HCT116 (cell line): ENCODE data around the gene ADAMTSL2. TPM values are rescaled to one million over a fixed set of nuclear protein-coding genes. Genes with fewer than 3 reads are reported as not detected.

Source experiments
- ATAC-seq: fragments of 200-7000 bp; cut with Tn5 transposase; 2 replicates; pipeline ENCODE4 v1.9.1; 2020; ENCODE audit warnings: mild to moderate bottlenecking, moderate library complexity
- BruUV-seq: library from RNA; stranded (reverse); fragments of 400-500 nt; replicated peaks from 2 replicates; lab custom pipeline; 2021; lab: Mats Ljungman, UMichigan
- CTCF ChIA-PET: fragments of 300-600 bp; sonication (Branson Sonifier 250); formaldehyde crosslinking; loops from one replicate; lab custom pipeline; 2021; ENCODE audit warnings: antibody characterized with exemption; lab: Charles Lee
- POLR2A ChIA-PET: fragments of 300-600, 350-600 bp; sonication (Branson Sonifier 250); formaldehyde crosslinking; loops from one replicate; lab custom pipeline; 2021; ENCODE audit warnings: antibody characterized with exemption; lab: Charles Lee
- RAD21 ChIA-PET, 2 experiments: fragments of 300-600 bp; sonication (Branson Sonifier 250); formaldehyde crosslinking; loops; one replicate each; lab custom pipeline; 2023; ENCODE audit warnings: low total read pairs in 2 of 2; ENCODE audit not compliant: uncharacterized antibody in 2 of 2, unreplicated experiment in 2 of 2, low non-redundant PET in 1 of 2; lab: Charles Lee
- DNase-seq: peaks from one replicate; pipeline ENCODE4 v3.0.0-alpha.2; 2010; ENCODE audit warnings: low read depth, low spot score
- H2AFZ ChIP-seq: fragments of 200-600 bp; shearing (Covaris generic), sonication (generic); 2 replicates; pipeline ENCODE4 v1.6.1; 2017; ENCODE audit warnings: low read depth, mixed run types, mixed read lengths, antibody characterized with exemption, low read length; ENCODE audit not compliant: poor library complexity, severe bottlenecking
- H3K27ac ChIP-seq: 2 replicates; pipeline ENCODE4 v1.5.1; 2012; ENCODE audit warnings: low read depth, low read length
- H3K27me3 ChIP-seq: fragments of 200-600 bp; sonication (generic); 2 replicates; pipeline ENCODE4 v1.6.1; 2016; ENCODE audit warnings: mixed run types, low read length, mixed read lengths; ENCODE audit not compliant: insufficient read depth
- H3K36me3 ChIP-seq, 2 experiments: fragments of 200-500 bp in 1 of 2; fragments of 200-600 bp in 1 of 2; sonication (Bioruptor generic) in 1 of 2; sonication (generic) in 1 of 2; 2 replicates each; pipeline versions ENCODE4 v1.5.1 to v1.6.1; 2014 to 2016; ENCODE audit warnings: low read length in 2 of 2, inconsistent platforms in 1 of 2, mixed read lengths in 1 of 2, mixed run types in 1 of 2; ENCODE audit not compliant: insufficient read depth in 2 of 2, control insufficient read depth in 1 of 2
- H3K4me1 ChIP-seq, 2 experiments: fragments of 200-600 bp in 1 of 2; sonication (generic) in 1 of 2; 2 replicates each; pipeline versions ENCODE4 v1.5.1 to v1.6.1; 2012 to 2017; ENCODE audit warnings: low read length in 2 of 2, inconsistent platforms in 1 of 2, mild to moderate bottlenecking in 1 of 2, mixed read lengths in 1 of 2, mixed run types in 1 of 2, moderate library complexity in 1 of 2; ENCODE audit not compliant: insufficient read depth in 2 of 2, control insufficient read depth in 1 of 2
- H3K4me2 ChIP-seq: fragments of 200-600 bp; sonication (generic); 2 replicates; pipeline ENCODE4 v1.6.1; 2017; ENCODE audit warnings: mixed run types, low read length, mixed read lengths
- H3K4me3 ChIP-seq, 2 experiments: fragments of 200-600 bp in 1 of 2; sonication (generic) in 1 of 2; replicated peaks in 1 of 2; 2 replicates each; pipeline ENCODE4 v1.5.1; 2011 to 2016; ENCODE audit warnings: low read length in 2 of 2, control low read depth in 1 of 2, low read depth in 1 of 2, mild to moderate bottlenecking in 1 of 2, mixed read lengths in 1 of 2, mixed run types in 1 of 2
- H3K79me2 ChIP-seq: fragments of 200-600 bp; sonication (generic); 2 replicates; pipeline ENCODE4 v1.6.1; 2017; ENCODE audit warnings: mild to moderate bottlenecking, mixed run types, low read length, moderate library complexity, mixed read lengths; ENCODE audit not compliant: insufficient read depth
- H3K9ac ChIP-seq: fragments of 200-600 bp; sonication (generic); 2 replicates; pipeline ENCODE4 v1.6.1; 2016; ENCODE audit warnings: low read length, mixed read lengths
- H3K9me2 ChIP-seq: fragments of 200-600 bp; sonication (generic), shearing (Covaris generic); 2 replicates; pipeline ENCODE4 v1.6.1; 2017; ENCODE audit warnings: mixed run types, mild to moderate bottlenecking, moderate library complexity; ENCODE audit not compliant: insufficient read depth
- H3K9me3 ChIP-seq, 2 experiments: fragments of 200-500 bp in 1 of 2; fragments of 200-600 bp in 1 of 2; sonication (Bioruptor generic) in 1 of 2; sonication (generic) in 1 of 2; 2 replicates each; pipeline ENCODE4 v1.6.1; 2014 to 2017; ENCODE audit warnings: low read length in 2 of 2, mixed read lengths in 2 of 2, inconsistent platforms in 1 of 2, low read depth in 1 of 2, mild to moderate bottlenecking in 1 of 2, mixed run types in 1 of 2, moderate library complexity in 1 of 2; ENCODE audit not compliant: control insufficient read depth in 1 of 2, insufficient read depth in 1 of 2
- H4K20me1 ChIP-seq: fragments of 200-600 bp; sonication (generic), shearing (Covaris generic); 2 replicates; pipeline ENCODE4 v1.6.1; 2017; ENCODE audit warnings: mixed run types, mild to moderate bottlenecking, moderate library complexity; ENCODE audit not compliant: insufficient read depth
- CBX3 ChIP-seq: IDR thresholded peaks from 2 replicates; pipeline ENCODE4 v1.6.1; 2012; ENCODE audit warnings: low read depth
- EGR1 ChIP-seq: IDR thresholded peaks from 2 replicates; pipeline ENCODE4 v1.6.1; 2012; ENCODE audit warnings: low read depth
- EZH2 ChIP-seq: fragments of 200-600 bp; sonication (generic); IDR thresholded peaks from 2 replicates; pipeline ENCODE4 v1.6.1; 2017; ENCODE audit warnings: antibody characterized with exemption, mixed run types
- EZH2phosphoT487 ChIP-seq: fragments of 200-600 bp; IDR thresholded peaks from 2 replicates; pipeline ENCODE4 v1.6.1; 2018; ENCODE audit warnings: antibody characterized with exemption, borderline replicate concordance
- FOSL1 ChIP-seq: IDR thresholded peaks from 2 replicates; pipeline ENCODE4 v1.6.1; 2012; ENCODE audit warnings: low read depth
- JUND ChIP-seq: IDR thresholded peaks from 2 replicates; pipeline ENCODE4 v1.6.1; 2012
- POLR2A ChIP-seq: IDR thresholded peaks from 2 replicates; pipeline ENCODE4 v1.7.0; 2011; ENCODE audit warnings: borderline replicate concordance; ENCODE audit not compliant: insufficient read depth, insufficient read length; ENCODE audit errors: extremely low read depth
- POLR2AphosphoS5 ChIP-seq: IDR thresholded peaks from 2 replicates; pipeline ENCODE4 v1.6.1; 2011; ENCODE audit warnings: mild to moderate bottlenecking, low read depth, low read length, moderate library complexity
- RAD21 ChIP-seq: IDR thresholded peaks from 2 replicates; pipeline ENCODE4 v1.6.1; 2012; ENCODE audit warnings: low read depth, mild to moderate bottlenecking
- SIN3A ChIP-seq: IDR thresholded peaks from 2 replicates; pipeline ENCODE4 v1.6.1; 2012; ENCODE audit warnings: low read depth
- TCF7L2 ChIP-seq: IDR thresholded peaks from 2 replicates; pipeline ENCODE4 v1.7.0; 2011; ENCODE audit warnings: borderline replicate concordance, inconsistent platforms; ENCODE audit not compliant: insufficient read depth, insufficient read length; ENCODE audit errors: extremely low read depth
- YY1 ChIP-seq: IDR thresholded peaks from 2 replicates; pipeline ENCODE4 v1.6.1; 2011; ENCODE audit warnings: low read length, low read depth, moderate library complexity, mild to moderate bottlenecking; ENCODE audit not compliant: insufficient replicate concordance; ENCODE audit errors: extremely low read depth
- ZFX ChIP-seq: fragments of 450-650 bp; IDR thresholded peaks from 2 replicates; pipeline ENCODE4 v1.6.1; 2017
- ZNF274 ChIP-seq: fragments of 200-500 bp; sonication (Bioruptor generic); IDR thresholded peaks from 2 replicates; pipeline ENCODE4 v1.6.1; 2014; ENCODE audit warnings: mild to moderate bottlenecking, low read depth, low read length, inconsistent platforms
- intact Hi-C: fragments of 100-400 bp; cut with micrococcal nuclease; formaldehyde crosslinking; loops from 2 replicates; pipeline ENCODE4 v1.10.0; 2022
- total RNA-seq: library from RNA; stranded (reverse); gene quantifications from one replicate; pipeline ENCODE4 v1.2.1, GENCODE V29; 2021; ENCODE audit not compliant: unreplicated experiment
- TF ChIP-seq, protein P1 (sequence below): IDR thresholded peaks from 2 replicates; pipeline ENCODE4 v1.6.1; 2012
- TF ChIP-seq, protein P2 (sequence below): IDR thresholded peaks from 2 replicates; pipeline ENCODE4 v1.6.1; 2012; ENCODE audit warnings: low read depth
- TF ChIP-seq, protein P3 (sequence below): IDR thresholded peaks from 2 replicates; pipeline ENCODE4 v1.6.1; 2012

The ADAMTSL2 gene
- total RNA-seq, 1 experiment from 2014 or later: not detected

DNA sequence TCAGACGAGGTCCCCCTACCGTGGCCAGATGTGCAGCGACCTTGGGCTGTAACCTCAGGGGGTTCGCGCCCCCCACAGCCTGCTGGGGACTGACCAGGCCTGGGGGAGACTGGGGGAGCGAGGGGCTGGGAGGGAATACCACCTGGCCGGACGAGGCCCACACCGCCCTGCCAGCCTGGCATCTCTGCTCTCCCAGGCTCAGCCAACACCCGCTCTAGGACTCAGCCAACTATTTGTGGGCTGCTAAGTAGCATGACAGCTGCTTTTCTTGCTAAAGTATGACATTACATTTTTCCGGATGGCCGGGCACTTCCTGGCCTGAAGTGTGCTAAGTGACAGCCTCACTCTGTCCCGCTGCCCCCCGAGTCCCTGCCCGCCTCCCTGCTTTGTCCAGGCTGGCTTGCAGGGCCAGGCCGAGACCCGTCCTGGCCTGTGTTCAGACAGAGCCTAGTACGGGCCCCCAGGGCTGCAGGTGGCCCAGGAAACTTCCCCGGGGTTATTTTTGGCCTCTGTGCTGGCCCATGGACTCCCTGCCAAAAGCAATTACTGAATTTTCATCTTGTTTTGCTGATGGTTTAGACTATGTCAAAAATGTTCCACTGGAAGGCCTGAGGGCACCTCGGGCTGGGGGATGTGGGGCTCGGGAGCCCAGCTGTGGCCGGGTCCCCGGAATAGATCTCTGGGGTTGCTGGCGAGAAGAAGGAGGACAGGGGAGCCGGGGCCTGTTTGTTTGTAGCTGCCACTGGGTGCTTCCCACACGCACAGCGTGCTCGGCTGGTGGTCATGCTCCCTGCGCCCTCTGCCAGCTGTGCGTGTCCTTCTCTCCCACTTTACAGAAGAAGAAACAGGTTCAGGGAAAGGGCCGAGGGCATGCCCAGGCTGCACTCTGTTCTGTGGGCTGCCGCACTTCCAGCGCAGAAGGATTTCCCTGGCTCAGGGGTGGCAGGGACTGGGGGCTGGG, 42.2 kb upstream of the ADAMTSL2 start:
- no peaks in the 10 kb centered on the region for H3K9me3 ChIP-seq
- no peaks in the 10 kb centered on the region for H3K79me2 ChIP-seq
- ATAC-seq (no peak), DNase-seq (no peak)
- ChIA-PET CTCF (no interaction called here), RAD21 (no interaction called here), POLR2A (no interaction called here)
- no peaks in the 10 kb centered on the region; the same call in 1 of the 2 replicates for H3K27me3 ChIP-seq
- H3K9ac ChIP-seq: no peak overlapping the region
- no peaks in the 10 kb centered on the region for H3K36me3 ChIP-seq
- no peak overlapping the region for H3K27ac ChIP-seq
- H4K20me1 ChIP-seq: no peaks in the 10 kb centered on the region
- H3K4me2 ChIP-seq: no peak overlapping the region
- TF ChIP-seq, protein P1, sequence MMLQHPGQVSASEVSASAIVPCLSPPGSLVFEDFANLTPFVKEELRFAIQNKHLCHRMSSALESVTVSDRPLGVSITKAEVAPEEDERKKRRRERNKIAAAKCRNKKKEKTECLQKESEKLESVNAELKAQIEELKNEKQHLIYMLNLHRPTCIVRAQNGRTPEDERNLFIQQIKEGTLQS: no peak
- no peak for TF ChIP-seq EGR1
- TF ChIP-seq EZH2phosphoT487: no peak
- TF ChIP-seq, protein P2, sequence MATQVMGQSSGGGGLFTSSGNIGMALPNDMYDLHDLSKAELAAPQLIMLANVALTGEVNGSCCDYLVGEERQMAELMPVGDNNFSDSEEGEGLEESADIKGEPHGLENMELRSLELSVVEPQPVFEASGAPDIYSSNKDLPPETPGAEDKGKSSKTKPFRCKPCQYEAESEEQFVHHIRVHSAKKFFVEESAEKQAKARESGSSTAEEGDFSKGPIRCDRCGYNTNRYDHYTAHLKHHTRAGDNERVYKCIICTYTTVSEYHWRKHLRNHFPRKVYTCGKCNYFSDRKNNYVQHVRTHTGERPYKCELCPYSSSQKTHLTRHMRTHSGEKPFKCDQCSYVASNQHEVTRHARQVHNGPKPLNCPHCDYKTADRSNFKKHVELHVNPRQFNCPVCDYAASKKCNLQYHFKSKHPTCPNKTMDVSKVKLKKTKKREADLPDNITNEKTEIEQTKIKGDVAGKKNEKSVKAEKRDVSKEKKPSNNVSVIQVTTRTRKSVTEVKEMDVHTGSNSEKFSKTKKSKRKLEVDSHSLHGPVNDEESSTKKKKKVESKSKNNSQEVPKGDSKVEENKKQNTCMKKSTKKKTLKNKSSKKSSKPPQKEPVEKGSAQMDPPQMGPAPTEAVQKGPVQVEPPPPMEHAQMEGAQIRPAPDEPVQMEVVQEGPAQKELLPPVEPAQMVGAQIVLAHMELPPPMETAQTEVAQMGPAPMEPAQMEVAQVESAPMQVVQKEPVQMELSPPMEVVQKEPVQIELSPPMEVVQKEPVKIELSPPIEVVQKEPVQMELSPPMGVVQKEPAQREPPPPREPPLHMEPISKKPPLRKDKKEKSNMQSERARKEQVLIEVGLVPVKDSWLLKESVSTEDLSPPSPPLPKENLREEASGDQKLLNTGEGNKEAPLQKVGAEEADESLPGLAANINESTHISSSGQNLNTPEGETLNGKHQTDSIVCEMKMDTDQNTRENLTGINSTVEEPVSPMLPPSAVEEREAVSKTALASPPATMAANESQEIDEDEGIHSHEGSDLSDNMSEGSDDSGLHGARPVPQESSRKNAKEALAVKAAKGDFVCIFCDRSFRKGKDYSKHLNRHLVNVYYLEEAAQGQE: no peak
- TF ChIP-seq YY1: no peak
- TF ChIP-seq FOSL1: no peak
- no peak for TF ChIP-seq ZFX
- TF ChIP-seq RAD21: no peak
- no peak for TF ChIP-seq ZNF274
- TF ChIP-seq JUND: no peak
- TF ChIP-seq, protein P3, sequence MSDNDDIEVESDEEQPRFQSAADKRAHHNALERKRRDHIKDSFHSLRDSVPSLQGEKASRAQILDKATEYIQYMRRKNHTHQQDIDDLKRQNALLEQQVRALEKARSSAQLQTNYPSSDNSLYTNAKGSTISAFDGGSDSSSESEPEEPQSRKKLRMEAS: no peak
- no peak for TF ChIP-seq TCF7L2
- TF ChIP-seq POLR2A: no peak
- no peak for TF ChIP-seq EZH2
- TF ChIP-seq POLR2AphosphoS5: no peak
- TF ChIP-seq CBX3: no peak
- no peak for TF ChIP-seq SIN3A
- no peak overlapping the region for H2AFZ ChIP-seq
- no peaks in the 10 kb centered on the region for H3K9me2 ChIP-seq
- intact Hi-C loops: no loop called here
- no TSS peak for BruUV-seq
- no peak overlapping the region for H3K4me3 ChIP-seq
- peaks cover 0 to 4% of the 10 kb centered on the region in 2 experiments; a peak in 1 of 4 replicates for H3K4me1 ChIP-seq
